Esophagus muscularis mucosa (tissue), 4 donors: ENCODE data around the gene TMEM17.

ENCODE experiments used
- EP300 ChIP-seq: sonication (generic); formaldehyde crosslinking; IDR thresholded peaks from one replicate; pipeline ENCODE4 v1.6.1; 2017; ENCODE audit warnings: antibody characterized with exemption
- POLR2AphosphoS5 ChIP-seq, 2 donors: sonication (generic); formaldehyde crosslinking; IDR thresholded peaks; one replicate each; pipeline ENCODE4 v1.6.1; 2017; ENCODE audit warnings: antibody characterized with exemption in 2 of 2
- TF ChIP-seq, protein P1 (sequence below), 3 experiments: fragments of 200-600 bp in 2 of 3; fragments of 450-650 bp in 1 of 3; sonication (generic) in 2 of 3; IDR thresholded peaks; one replicate each; pipeline ENCODE4 v1.5.1; 2017 to 2019; ENCODE audit warnings: antibody characterized with exemption in 3 of 3, mild to moderate bottlenecking in 2 of 3, moderate library complexity in 1 of 3

DNA sequence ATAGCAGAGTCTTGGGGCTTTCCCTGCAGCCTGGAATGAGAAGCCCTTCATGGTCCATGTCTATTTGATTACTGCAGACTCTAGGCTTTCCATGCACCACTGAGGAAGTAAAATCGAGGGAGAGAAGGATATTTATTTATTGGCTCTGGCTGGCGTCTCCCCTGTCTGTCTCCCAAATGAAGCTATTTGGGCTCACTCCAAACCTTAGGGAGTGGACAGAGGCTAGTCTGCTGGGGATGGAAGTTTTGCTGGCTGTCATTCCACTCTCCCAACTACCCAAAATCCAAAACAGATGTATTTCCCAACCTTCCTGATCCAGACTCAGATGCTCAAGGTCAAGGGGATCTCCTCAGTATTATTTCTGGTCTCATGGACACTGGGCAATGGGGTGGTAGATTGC is 33.7 kb downstream of the TMEM17 start:
- TF ChIP-seq POLR2AphosphoS5 (IDR thresholded peaks at IDR 0.05) = no peak
- TF ChIP-seq, protein P1, sequence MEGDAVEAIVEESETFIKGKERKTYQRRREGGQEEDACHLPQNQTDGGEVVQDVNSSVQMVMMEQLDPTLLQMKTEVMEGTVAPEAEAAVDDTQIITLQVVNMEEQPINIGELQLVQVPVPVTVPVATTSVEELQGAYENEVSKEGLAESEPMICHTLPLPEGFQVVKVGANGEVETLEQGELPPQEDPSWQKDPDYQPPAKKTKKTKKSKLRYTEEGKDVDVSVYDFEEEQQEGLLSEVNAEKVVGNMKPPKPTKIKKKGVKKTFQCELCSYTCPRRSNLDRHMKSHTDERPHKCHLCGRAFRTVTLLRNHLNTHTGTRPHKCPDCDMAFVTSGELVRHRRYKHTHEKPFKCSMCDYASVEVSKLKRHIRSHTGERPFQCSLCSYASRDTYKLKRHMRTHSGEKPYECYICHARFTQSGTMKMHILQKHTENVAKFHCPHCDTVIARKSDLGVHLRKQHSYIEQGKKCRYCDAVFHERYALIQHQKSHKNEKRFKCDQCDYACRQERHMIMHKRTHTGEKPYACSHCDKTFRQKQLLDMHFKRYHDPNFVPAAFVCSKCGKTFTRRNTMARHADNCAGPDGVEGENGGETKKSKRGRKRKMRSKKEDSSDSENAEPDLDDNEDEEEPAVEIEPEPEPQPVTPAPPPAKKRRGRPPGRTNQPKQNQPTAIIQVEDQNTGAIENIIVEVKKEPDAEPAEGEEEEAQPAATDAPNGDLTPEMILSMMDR (IDR thresholded peaks at IDR 0.05) = no peak
- no peak for TF ChIP-seq EP300
